SK-N-SH treated with all-trans-retinoic acid at 6 μM for 48 hours (cell line): ENCODE results near the gene SYT7.

Experiments used
- ARNTL ChIP-seq: fragments of 450-650 bp; formaldehyde crosslinking; IDR thresholded peaks from 2 replicates; pipeline ENCODE4 v1.5.0; 2020; ENCODE audit warnings: low read depth, mild to moderate bottlenecking, moderate library complexity, borderline replicate concordance
- CREB5 ChIP-seq: fragments of 250-450 bp; sonication (Bioruptor Pico); IDR thresholded peaks from 2 replicates; pipeline ENCODE4 v1.5.1; 2020; ENCODE audit warnings: low read depth, mild to moderate bottlenecking, moderate library complexity
- CSRNP3 ChIP-seq: fragments of 250-450 bp; sonication (Bioruptor Pico); IDR thresholded peaks from 2 replicates; pipeline ENCODE4 v1.5.1; 2021; ENCODE audit warnings: mild to moderate bottlenecking, moderate library complexity
- GLIS3 ChIP-seq: fragments of 250-450 bp; sonication (Bioruptor Pico); IDR thresholded peaks from 2 replicates; pipeline ENCODE4 v1.5.0; 2020; ENCODE audit warnings: mild to moderate bottlenecking, moderate library complexity
- OSR1 ChIP-seq: fragments of 250-450 bp; sonication (Bioruptor Pico); IDR thresholded peaks from 2 replicates; pipeline ENCODE4 v1.8.0; 2022; ENCODE audit warnings: moderate library complexity, mild to moderate bottlenecking, inconsistent platforms
- PATZ1 ChIP-seq: fragments of 250-450 bp; sonication (Bioruptor Pico); IDR thresholded peaks from 2 replicates; pipeline ENCODE4 v1.8.0; 2020; ENCODE audit warnings: mild to moderate bottlenecking, moderate library complexity, borderline replicate concordance
- PPARA ChIP-seq: fragments of 250-450 bp; sonication (Bioruptor Pico); IDR thresholded peaks from 2 replicates; pipeline ENCODE4 v1.5.0; 2020; ENCODE audit warnings: mild to moderate bottlenecking, borderline replicate concordance
- RARB ChIP-seq: fragments of 250-450 bp; sonication (Bioruptor Pico); IDR thresholded peaks from 2 replicates; pipeline ENCODE4 v1.8.0; 2021; ENCODE audit warnings: mild to moderate bottlenecking, moderate library complexity
- TCF4 ChIP-seq: fragments of 250-450 bp; sonication (Bioruptor Pico); IDR thresholded peaks from 2 replicates; pipeline ENCODE4 v1.8.0; 2021; ENCODE audit warnings: mild to moderate bottlenecking, moderate library complexity, borderline replicate concordance
- TSHZ2 ChIP-seq: fragments of 250-450 bp; sonication (Bioruptor Pico); IDR thresholded peaks from 2 replicates; pipeline ENCODE4 v1.5.0; 2020; ENCODE audit warnings: mild to moderate bottlenecking, moderate library complexity
- ZC3H10 ChIP-seq: fragments of 250-450 bp; sonication (Bioruptor Pico); IDR thresholded peaks from 2 replicates; pipeline ENCODE4 v1.5.1; 2021; ENCODE audit warnings: mild to moderate bottlenecking, moderate library complexity
- ZFP30 ChIP-seq: fragments of 450-650 bp; formaldehyde crosslinking; IDR thresholded peaks from 2 replicates; pipeline ENCODE4 v1.5.0; 2022; ENCODE audit warnings: mild to moderate bottlenecking, moderate library complexity
- ZNF70 ChIP-seq: fragments of 450-650 bp; formaldehyde crosslinking; IDR thresholded peaks from 2 replicates; pipeline ENCODE4 v1.5.0; 2020; ENCODE audit warnings: mild to moderate bottlenecking, moderate library complexity
- ZNF8 ChIP-seq: fragments of 450-650 bp; formaldehyde crosslinking; IDR thresholded peaks from 2 replicates; pipeline ENCODE4 v1.5.0; 2020; ENCODE audit warnings: mild to moderate bottlenecking, moderate library complexity

DNA sequence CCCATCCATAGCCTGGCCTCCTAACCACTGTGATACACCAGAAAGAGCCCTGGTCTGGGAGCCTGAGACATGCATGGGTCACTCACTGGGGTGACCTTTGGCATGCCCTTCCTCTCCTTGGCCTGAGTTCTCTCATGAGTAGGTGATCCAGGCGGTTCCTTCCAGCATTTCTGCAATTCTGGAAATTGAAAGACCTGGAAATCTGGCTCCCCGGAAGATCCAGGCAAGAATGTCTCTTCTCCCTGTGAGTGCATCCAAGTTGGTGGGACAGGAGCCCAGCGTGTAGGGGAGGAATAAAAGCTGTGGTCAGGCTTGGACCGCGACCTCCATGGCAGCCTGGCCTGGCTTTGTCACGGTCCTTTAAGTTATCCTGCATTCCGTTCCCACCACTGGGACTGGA lies 16.1 kb upstream of the SYT7 start:
- TF ChIP-seq CSRNP3 (CRISPR knock-in tag), result no peak
- TF ChIP-seq PATZ1 (CRISPR knock-in tag), result no peak
- TF ChIP-seq ZC3H10 (CRISPR knock-in tag), result no peak
- no peak for TF ChIP-seq GLIS3 (CRISPR knock-in tag)
- no peak for TF ChIP-seq ZNF70 (CRISPR knock-in tag)
- no peak for TF ChIP-seq PPARA (CRISPR knock-in tag)
- no peak for TF ChIP-seq CREB5 (CRISPR knock-in tag)
- no peak for TF ChIP-seq RARB (CRISPR knock-in tag)
- TF ChIP-seq ARNTL, result no peak
- no peak for TF ChIP-seq OSR1 (CRISPR knock-in tag)
- TF ChIP-seq ZNF8 (CRISPR knock-in tag), result no peak
- no peak for TF ChIP-seq ZFP30 (CRISPR knock-in tag)
- no peak for TF ChIP-seq TSHZ2
- no peak for TF ChIP-seq TCF4 (CRISPR knock-in tag)
